Common myeloid progenitor, CD34-positive (primary cell): Measurements from ENCODE around the gene COA6.
A peak's percentile ranks its signal among the peaks of the same experiment; 100 is the strongest.
"Not testable (repeated sequence)": the region's sequence is repeated elsewhere in the genome, so short reads cannot be mapped to it uniquely, and the experiment has no call there.

Source experiments
- CTCF ChIA-PET: fragments of 350-600 bp; sonication (Branson Sonifier 250); formaldehyde crosslinking; loops from one replicate; lab custom pipeline; 2021; ENCODE audit warnings: antibody characterized with exemption; lab: Charles Lee
- POLR2A ChIA-PET: fragments of 350-600 bp; sonication (Branson Sonifier 250); formaldehyde crosslinking; loops from one replicate; lab custom pipeline; 2021; ENCODE audit warnings: antibody characterized with exemption; lab: Charles Lee
- DNase-seq, 3 donors: peaks; one replicate each; pipeline versions ENCODE4 v3.0.0 to v3.0.0-alpha.2; 2013
- H3K27ac ChIP-seq, 2 experiments: 1 replicate in 1 of 2; 2 replicates in 1 of 2; pipeline ENCODE4 v1.7.0; 2013; ENCODE audit warnings: inconsistent platforms in 2 of 2, low read length in 2 of 2, mild to moderate bottlenecking in 2 of 2, low read depth in 1 of 2, moderate library complexity in 1 of 2; ENCODE audit not compliant: severe bottlenecking in 2 of 2, insufficient read depth in 1 of 2, poor library complexity in 1 of 2
- H3K27me3 ChIP-seq, 5 experiments: replicated peaks in 2 of 5; 1 replicate in 3 of 5; 2 replicates in 2 of 5; pipeline versions ENCODE4 v1.6.1 to v1.7.0; 2013; ENCODE audit warnings: low read length in 4 of 5, mild to moderate bottlenecking in 2 of 5, moderate library complexity in 2 of 5, inconsistent platforms in 1 of 5; ENCODE audit not compliant: insufficient read depth in 5 of 5, control insufficient read depth in 4 of 5
- H3K36me3 ChIP-seq, 4 experiments: 1 replicate in 2 of 4; 2 replicates in 2 of 4; pipeline versions ENCODE4 v1.6.1 to v1.7.0; 2013; ENCODE audit warnings: low read length in 3 of 4, control low read depth in 1 of 4, mild to moderate bottlenecking in 1 of 4; ENCODE audit not compliant: control insufficient read depth in 4 of 4, insufficient read depth in 4 of 4
- H3K4me1 ChIP-seq, 4 experiments: 1 replicate in 3 of 4; 2 replicates in 1 of 4; pipeline versions ENCODE4 v1.6.1 to v1.7.1; 2013; ENCODE audit warnings: low read length in 3 of 4, mild to moderate bottlenecking in 3 of 4, control low read depth in 1 of 4, inconsistent platforms in 1 of 4, moderate library complexity in 1 of 4; ENCODE audit not compliant: control insufficient read depth in 4 of 4, insufficient read depth in 4 of 4; ENCODE audit errors: control extremely low read depth in 1 of 4
- H3K4me3 ChIP-seq, 7 experiments: 1 replicate in 4 of 7; 2 replicates in 3 of 7; pipeline versions ENCODE4 v1.5.1 to v1.7.0; 2013; ENCODE audit warnings: mild to moderate bottlenecking in 7 of 7, low read length in 6 of 7, moderate library complexity in 6 of 7, inconsistent platforms in 2 of 7, low read depth in 2 of 7, control low read depth in 1 of 7; ENCODE audit not compliant: insufficient read depth in 4 of 7, control insufficient read depth in 1 of 7; ENCODE audit errors: extremely low read depth in 1 of 7
- H3K9me3 ChIP-seq, 5 experiments: 1 replicate in 4 of 5; 2 replicates in 1 of 5; pipeline versions ENCODE4 v1.6.1 to v1.7.1; 2013; ENCODE audit warnings: low read length in 4 of 5, mild to moderate bottlenecking in 2 of 5, inconsistent platforms in 1 of 5, low read depth in 1 of 5, moderate library complexity in 1 of 5; ENCODE audit not compliant: control insufficient read depth in 4 of 5, insufficient read depth in 2 of 5; ENCODE audit errors: control extremely low read depth in 1 of 5
- WGBS: methylation state at CpG from one replicate; pipeline ENCODE4 v1.1.5; 2013; ENCODE audit not compliant: insufficient coverage; 5-methylcytosine and 5-hydroxymethylcytosine counted together

COA6 gene

DNA sequence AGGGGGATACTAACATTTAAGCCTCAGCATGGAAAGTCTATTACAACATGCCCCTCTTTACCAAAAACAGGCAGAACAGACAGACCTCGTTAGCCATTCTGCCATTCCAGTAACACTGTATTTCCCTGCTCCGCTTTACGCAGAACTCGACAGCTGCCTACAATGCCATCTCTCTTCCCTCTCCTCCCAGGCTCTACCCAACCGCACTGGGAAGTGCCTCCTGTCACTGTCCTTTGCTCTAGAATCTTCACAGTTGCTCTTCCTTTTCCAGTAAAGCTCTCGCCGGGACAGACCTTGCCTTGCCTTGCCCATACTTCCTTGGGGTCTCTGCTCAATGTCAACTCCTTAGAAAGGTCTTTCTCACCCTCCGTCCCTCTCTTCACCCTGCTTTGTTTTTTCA, 22.8 kb downstream of the COA6 start:
- ChIA-PET CTCF (interaction anchor here (1.9 kb wide), 1 partner anchor 10 kb away, joined by 5 read pairs; no protein-coding TSS in a partner anchor), POLR2A (no interaction called here)
- no peaks in the 10 kb centered on the region for H3K9me3 ChIP-seq
- H3K4me1 ChIP-seq = peaks cover 10 to 23% (median 14%) of the 10 kb centered on the region in 4 experiments
- H3K27me3 ChIP-seq = no peaks in the 10 kb centered on the region
- no peak overlapping the region for H3K4me3 ChIP-seq
- WGBS = 92% methylated on average over 8 of the region's 8 CpGs
- no peak for DNase-seq
- peaks cover 16 to 58% (median 30%) of the 10 kb centered on the region in 4 experiments for H3K36me3 ChIP-seq
- H3K27ac ChIP-seq = no peak overlapping the region

DNA sequence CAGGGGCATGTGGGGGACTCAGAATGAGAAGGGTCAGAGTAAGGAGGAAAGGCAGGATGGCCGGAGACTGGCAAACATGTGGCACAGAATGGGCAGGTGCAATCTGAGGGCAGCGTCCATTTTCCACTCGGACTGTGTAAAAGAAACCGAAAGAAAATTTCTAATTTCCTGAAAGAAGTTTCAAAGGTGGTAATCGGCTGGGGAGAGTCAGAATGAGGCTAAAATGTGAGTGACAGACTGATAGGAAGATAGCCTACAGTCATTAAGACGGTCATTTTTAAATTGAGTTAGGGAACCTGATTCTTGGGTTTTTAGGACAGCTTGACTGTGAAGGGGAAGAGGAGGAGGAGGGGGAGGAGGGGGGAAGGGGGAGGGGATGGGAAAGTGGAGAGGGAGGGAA, 23.6 kb downstream of the COA6 start:
- H3K27ac ChIP-seq = no peak overlapping the region
- 98% methylated on average over 5 of the region's 6 CpGs for WGBS
- DNase-seq = no peak
- CTCF ChIA-PET = no interaction called here
- POLR2A ChIA-PET = no interaction called here
- no peaks in the 10 kb centered on the region for H3K9me3 ChIP-seq
- H3K4me3 ChIP-seq = no peak overlapping the region
- peaks cover 16 to 57% (median 26%) of the 10 kb centered on the region in 4 experiments for H3K36me3 ChIP-seq
- H3K27me3 ChIP-seq = no peaks in the 10 kb centered on the region
- H3K4me1 ChIP-seq = peaks cover 13 to 30% (median 18%) of the 10 kb centered on the region in 4 experiments

DNA sequence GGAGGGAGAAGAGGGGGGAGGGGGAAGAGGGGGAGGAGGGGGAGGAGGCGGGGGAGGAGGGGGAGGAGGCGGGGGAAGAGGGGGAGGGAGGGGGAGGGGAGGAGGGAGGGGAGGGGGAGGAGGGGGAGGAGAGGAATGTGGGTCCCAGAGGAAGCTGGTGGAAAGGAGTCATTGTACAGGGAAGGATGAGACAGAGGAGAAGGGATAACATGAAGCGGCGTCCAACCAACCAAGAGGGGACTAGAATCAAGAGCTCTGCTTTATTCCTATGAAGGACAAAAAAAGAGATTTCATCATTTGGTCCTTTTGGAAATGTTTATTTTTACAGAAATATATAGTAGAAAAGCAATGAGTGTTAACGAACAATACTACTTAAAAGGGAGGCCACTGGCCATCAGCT, 24.5 kb downstream of the COA6 start:
- 92% methylated on average over 2 of the region's 5 CpGs for WGBS
- ChIA-PET CTCF (interaction anchor here (0.6 to 1.6 kb wide), 2 partner anchors 24 to 83 kb away, joined by 3 read pairs; partner anchors contain the start of gene COA6), POLR2A (interaction anchor here (0.6 kb wide), 1 partner anchor 576 kb away, joined by 3 read pairs; no protein-coding TSS in a partner anchor)
- peaks cover 16 to 53% (median 21%) of the 10 kb centered on the region in 4 experiments for H3K36me3 ChIP-seq
- H3K4me3 ChIP-seq = no peak overlapping the region
- peak in 1 of 3 donors; percentile 9 for DNase-seq
- no peaks in the 10 kb centered on the region for H3K27me3 ChIP-seq
- peak overlapping the region in 1 of 2 experiments; percentile 88 for H3K27ac ChIP-seq
- H3K4me1 ChIP-seq = peaks cover 13 to 30% (median 19%) of the 10 kb centered on the region in 4 experiments
- no peaks in the 10 kb centered on the region for H3K9me3 ChIP-seq

DNA sequence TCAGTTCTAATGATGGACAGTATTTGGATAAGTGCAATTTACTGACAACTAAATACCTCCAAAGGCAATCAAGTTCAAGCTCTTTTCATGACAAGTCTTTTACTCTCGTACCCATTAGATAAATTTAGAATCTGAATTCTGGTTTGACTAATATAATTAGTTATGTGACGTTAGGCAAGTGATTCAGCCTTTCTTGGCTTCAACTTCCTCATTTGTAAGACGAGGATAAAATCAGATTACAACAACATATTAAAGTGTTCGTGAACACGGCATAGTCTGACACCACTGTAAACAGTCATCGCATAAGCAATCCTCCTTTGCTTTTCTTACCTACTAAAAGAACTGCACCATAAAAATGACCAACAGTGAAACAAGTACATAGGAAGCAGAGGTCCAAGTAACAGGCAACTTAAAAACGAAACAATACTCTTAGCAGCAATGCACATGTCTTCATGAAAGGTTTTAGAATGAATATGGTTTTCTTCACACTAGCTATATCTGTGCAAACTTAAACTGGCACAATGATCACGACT, 25.7 kb downstream of the COA6 start:
- Histone ChIP-seq H3K9me3 (no peaks in the 10 kb centered on the region), H3K36me3 (peaks cover 13 to 50% (median 15%) of the 10 kb centered on the region in 4 experiments), H3K4me1 (peaks cover 13 to 30% (median 19%) of the 10 kb centered on the region in 4 experiments), H3K27ac (peak overlapping the region; percentile 47 to 88), H3K27me3 (no peaks in the 10 kb centered on the region), H3K4me3 (peak overlapping the region in 6 of 7 experiments; percentile 5 to 76 (median 55))
- 0% methylated on average over 3 of the region's 8 CpGs for WGBS
- ChIA-PET POLR2A (interaction anchor here (1.0 kb wide), 1 partner anchor 25 kb away, joined by 3 read pairs; the partner anchor contains the start of gene COA6), CTCF (interaction anchor here (0.7 to 1.6 kb wide), 2 partner anchors 9 to 25 kb away, joined by 3 read pairs; partner anchors contain the start of gene COA6)
- peak; percentile 32 to 92 (median 86) for DNase-seq

DNA sequence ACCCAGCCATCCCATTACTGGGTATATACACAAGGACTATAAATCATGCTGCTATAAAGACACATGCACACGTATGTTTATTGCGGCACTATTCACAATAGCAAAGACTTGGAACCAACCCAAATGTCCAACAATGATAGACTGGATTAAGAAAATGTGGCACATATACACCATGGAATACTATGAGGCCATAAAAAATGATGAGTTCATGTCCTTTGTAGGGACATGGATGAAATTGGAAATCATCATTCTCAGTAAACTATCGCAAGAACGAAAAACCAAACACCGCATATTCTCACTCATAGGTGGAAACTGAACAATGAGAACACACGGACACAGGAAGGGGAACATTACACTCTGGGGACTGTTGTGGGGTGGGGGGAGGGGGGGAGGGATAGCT, 26.3 kb downstream of the COA6 start:
- CTCF ChIA-PET = interaction anchor here (0.7 kb wide), 1 partner anchor 8 kb away, joined by 3 read pairs; no protein-coding TSS in a partner anchor
- WGBS = no CpG with 5 or more reads among the region's 6 CpGs

DNA sequence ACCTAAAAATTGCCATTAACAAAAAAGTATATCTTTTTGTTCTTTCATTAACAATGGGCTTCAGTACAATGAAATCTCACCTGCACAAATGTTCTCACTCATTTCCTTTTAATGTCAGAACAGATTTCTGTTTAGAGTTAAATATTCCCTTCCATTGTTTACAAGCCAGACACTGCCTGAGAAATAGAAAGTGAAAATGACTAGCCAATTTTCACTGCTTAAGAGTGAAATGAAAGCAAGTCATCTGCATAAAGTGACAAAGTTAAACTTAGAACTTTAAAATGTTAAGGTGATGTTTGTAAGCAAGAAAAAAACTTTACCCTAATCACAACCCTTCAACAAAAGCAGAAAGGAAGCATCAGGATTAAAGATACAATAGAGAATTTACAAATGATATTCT, 27.5 kb downstream of the COA6 start:
- peak; percentile 19 to 72 (median 61) for DNase-seq
- Histone ChIP-seq H3K36me3 (peaks cover 4 to 52% (median 18%) of the 10 kb centered on the region in 4 experiments), H3K4me3 (peak overlapping the region in 5 of 7 experiments; percentile 5 to 55 (median 33)), H3K9me3 (no peaks in the 10 kb centered on the region), H3K27ac (peak overlapping the region; percentile 36 to 72), H3K4me1 (peaks cover 13 to 30% (median 19%) of the 10 kb centered on the region in 4 experiments), H3K27me3 (no peaks in the 10 kb centered on the region)
- ChIA-PET CTCF (no interaction called here), POLR2A (no interaction called here)

More for the DNA sequence above, 26.3 kb downstream of the COA6 start:
- H3K27me3 ChIP-seq, H3K9me3 ChIP-seq, DNase-seq, POLR2A ChIA-PET: not testable (repeated sequence)
- Histone ChIP-seq H3K4me3 (peak overlapping the region in 2 of 7 experiments; percentile 5 to 76), H3K27ac (peak overlapping the region in 1 of 2 experiments; percentile 88), H3K36me3 (peaks cover 8 to 50% (median 16%) of the 10 kb centered on the region in 4 experiments), H3K4me1 (peaks cover 13 to 30% (median 19%) of the 10 kb centered on the region in 4 experiments)

DNA sequence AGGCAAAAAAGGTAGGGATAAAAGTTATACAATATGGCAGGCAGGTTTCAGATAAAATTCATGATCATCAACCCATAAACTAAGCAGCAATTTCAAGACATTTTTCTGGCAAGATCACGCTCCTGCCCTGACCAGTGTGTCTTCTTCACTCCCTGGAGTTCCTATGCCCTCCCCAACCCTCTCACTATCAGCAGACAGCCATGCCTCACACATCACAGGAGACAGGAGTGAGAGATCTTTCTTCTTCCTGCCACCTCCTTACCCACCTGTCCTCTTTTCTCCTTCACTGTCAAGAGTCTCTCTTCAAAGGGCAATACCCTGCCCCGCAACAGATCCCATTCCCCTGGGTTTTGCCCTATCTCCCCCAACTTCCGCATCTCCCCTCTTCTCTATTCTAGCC, 28.4 kb downstream of the COA6 start:
- Histone ChIP-seq H3K27me3 (no peaks in the 10 kb centered on the region), H3K4me1 (peaks cover 13 to 30% (median 19%) of the 10 kb centered on the region in 4 experiments), H3K27ac (peak overlapping the region; percentile 36 to 72), H3K36me3 (peaks cover 0 to 51% (median 22%) of the 10 kb centered on the region in 4 experiments), H3K9me3 (no peaks in the 10 kb centered on the region), H3K4me3 (no peak overlapping the region)
- DNase-seq = no peak
- 100% methylated on average over 3 of the region's 3 CpGs for WGBS
- ChIA-PET CTCF (no interaction called here), POLR2A (no interaction called here)
